Left renal pelvis (tissue), 4 donors: ENCODE measurements around the gene ZNF541. TPM values are rescaled to one million over a fixed set of nuclear protein-coding genes. Genes with fewer than 3 reads are reported as not detected.
A peak's percentile ranks its signal among the peaks of the same experiment; 100 is the strongest.
"Not testable (repeated sequence)": the region's sequence is repeated elsewhere in the genome, so short reads cannot be mapped to it uniquely, and the experiment has no call there.

Experiments used
- DNase-seq, 4 donors: peaks; one replicate each; pipeline ENCODE4 v3.0.0-alpha.2; 2013; ENCODE audit warnings: low read depth in 4 of 4, low spot score in 3 of 4
- polyA plus RNA-seq, 4 donors: library from polyadenylated mRNA; unstranded; fragments of 120-200 nt; gene quantifications; one replicate each; pipeline ENCODE4 v1.2.1, GENCODE V29; 2013; ENCODE audit not compliant: insufficient read length in 4 of 4

The ZNF541 gene
- polyA plus RNA-seq, 4 donors: 0.19 to 0.50 (median 0.29) TPM

GRCh38 chr19:47601180-47601904 is 28.4 kb upstream of the ZNF541 start:
- DNase-seq: no peak

GRCh38 chr19:47600246-47601179 is 27.6 kb upstream of the ZNF541 start:
- peak; percentile 97 to 99 (median 98) for DNase-seq

DNA sequence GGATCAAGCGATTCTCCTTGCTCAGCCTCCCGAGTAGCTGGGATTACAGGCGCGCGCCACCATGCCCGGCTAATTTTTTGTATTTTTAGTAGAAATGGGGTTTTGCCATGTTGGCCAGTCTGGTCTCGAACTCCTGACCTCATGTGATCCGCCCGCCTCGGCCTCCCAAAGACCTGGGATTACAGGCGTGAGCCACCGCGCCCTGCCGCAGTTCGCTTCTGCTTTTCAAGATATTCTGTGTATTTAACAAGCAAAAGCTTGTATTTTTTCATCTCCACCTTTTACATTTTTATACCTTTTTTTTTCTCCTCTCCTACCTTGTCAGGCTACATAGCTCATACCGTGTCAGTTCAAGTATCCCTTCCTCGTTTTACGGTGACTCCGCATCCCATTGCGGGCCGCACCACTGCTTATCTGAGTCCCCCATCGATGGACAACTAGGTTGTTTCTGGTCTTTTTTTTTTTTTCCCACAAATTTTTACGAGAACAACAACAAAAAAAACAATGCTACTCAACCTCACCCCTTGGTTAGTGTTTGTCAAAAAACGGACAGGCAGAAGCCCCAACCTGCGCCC is 26.8 kb upstream of the ZNF541 start:
- not testable (repeated sequence) for DNase-seq

GRCh38 chr19:47598407-47599349 is 25.7 kb upstream of the ZNF541 start:
- peak in 1 of 4 donors; percentile 63 for DNase-seq

- DNase-seq: no peak
Measured at GRCh38 chr19:47595944-47596343, 23.0 kb upstream of the ZNF541 start.

GRCh38 chr19:47593860-47594259 is 20.9 kb upstream of the ZNF541 start:
- DNase-seq: no peak

- DNase-seq: no peak
Measured at GRCh38 chr19:47589824-47590223, 16.9 kb upstream of the ZNF541 start.

- no peak for DNase-seq
Measured at GRCh38 chr19:47587295-47587694, 14.3 kb upstream of the ZNF541 start.

DNA sequence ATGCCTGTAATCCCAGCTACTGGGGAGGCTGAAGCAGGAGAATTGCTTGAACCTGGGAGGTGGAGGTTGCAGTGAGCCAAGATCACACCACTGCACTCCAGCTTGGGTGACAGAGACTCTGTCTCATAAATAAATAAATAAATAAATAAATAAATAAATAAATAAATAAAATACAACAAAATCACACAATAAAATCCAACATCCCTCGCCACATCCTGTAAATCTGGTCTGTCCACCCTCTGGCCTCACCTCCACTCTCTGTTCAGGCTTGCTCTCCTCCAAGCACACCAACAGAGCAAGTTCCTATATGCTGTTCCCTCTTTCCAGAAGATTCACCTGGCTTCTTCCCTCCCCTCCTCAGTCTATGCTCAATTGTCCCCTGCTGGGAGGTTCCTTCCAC is 10.2 kb upstream of the ZNF541 start:
- DNase-seq: not testable (repeated sequence)

GRCh38 chr19:47582320-47582909 is 9.5 kb upstream of the ZNF541 start:
- DNase-seq: no peak

GRCh38 chr19:47581605-47582319 is 8.8 kb upstream of the ZNF541 start:
- no peak for DNase-seq

DNA sequence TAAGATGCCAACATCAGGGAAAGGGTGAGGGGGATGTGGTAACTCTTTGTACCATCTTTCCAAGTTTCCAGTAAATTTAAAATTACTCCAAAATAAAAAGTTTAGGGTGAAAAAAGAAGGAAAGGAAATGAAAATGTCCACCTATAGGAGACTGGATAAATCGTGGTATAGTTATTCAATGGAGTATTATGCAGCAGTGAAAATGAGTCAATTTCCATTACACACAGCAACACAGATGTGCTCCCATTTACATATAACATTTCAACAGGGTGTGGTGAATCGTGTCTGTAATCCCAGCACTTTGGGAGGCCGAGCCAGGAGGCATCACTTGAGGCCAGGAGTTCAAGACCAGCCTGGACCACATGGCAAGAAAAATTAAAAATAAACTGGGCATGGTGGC is 7.4 kb upstream of the ZNF541 start:
- no peak for DNase-seq

DNA sequence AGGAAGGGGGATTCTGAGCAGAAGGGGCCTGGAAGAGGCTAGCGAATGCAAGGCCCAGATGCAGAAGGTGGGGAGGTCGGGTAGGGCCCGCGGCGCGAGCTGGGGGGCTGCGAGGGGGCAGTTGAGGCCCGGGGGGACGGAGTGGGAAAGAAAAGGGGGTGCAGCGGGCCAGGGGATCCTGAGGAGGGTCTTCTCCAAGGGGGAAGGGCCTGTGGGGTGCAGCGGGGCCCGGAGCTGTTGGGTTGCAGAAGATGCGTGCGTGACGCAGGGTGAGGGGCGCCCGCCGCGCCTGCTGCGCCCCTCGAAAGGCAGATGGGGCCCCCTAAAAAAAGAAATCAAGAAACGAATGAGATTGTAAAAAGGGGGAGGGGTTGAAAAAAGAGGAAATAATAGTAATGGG is 313 bp downstream of the ZNF541 start:
- DNase-seq: no peak

- DNase-seq: no peak
Measured at GRCh38 chr19:47569331-47569730, 3.6 kb downstream of the ZNF541 start.

GRCh38 chr19:47564081-47564480 is 8.9 kb downstream of the ZNF541 start:
- DNase-seq: no peak

- no peak for DNase-seq
Measured at GRCh38 chr19:47561440-47562057, 11.4 kb downstream of the ZNF541 start.

- no peak for DNase-seq
Measured at GRCh38 chr19:47560999-47561398, 11.9 kb downstream of the ZNF541 start.

DNA sequence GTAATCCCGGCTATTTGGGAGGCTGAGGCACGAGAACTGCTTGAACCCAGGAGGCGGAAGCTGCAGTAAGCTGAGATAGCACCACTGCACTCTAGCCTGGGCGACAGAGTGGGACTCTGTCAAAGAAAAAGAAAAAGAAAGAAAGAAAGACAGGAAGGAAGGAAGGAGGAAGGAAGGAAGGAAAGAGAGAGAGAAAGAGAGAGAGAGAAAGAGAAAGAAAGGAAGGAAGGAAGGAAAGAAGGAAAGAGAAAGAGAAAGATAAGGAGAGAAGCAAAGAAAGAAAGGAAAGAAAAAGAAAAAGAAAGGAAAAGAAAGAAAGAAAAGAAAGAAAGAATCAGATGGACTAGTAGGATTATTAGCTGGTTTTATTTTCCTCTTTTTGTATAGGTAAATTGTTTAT is 22.8 kb downstream of the ZNF541 start:
- no peak for DNase-seq
